ENCODE results near the gene SHANK1. TPM values are rescaled to one million over a fixed set of nuclear protein-coding genes. Genes with fewer than 3 reads are reported as not detected.
A peak's percentile ranks its signal among the peaks of the same experiment; 100 is the strongest.
"Not testable (repeated sequence)": the region's sequence is repeated elsewhere in the genome, so short reads cannot be mapped to it uniquely, and the experiment has no call there.

Gene SHANK1
- total RNA-seq, 1 donor from 2014 or later = 18.3 TPM

GRCh38 chr19:50646074-50646807, 73.4 kb downstream of the SHANK1 start:
- no peak for FAIRE-seq
- no peak for DNase-seq (ENCODE audit: low spot score in 2 of 2)

DNA sequence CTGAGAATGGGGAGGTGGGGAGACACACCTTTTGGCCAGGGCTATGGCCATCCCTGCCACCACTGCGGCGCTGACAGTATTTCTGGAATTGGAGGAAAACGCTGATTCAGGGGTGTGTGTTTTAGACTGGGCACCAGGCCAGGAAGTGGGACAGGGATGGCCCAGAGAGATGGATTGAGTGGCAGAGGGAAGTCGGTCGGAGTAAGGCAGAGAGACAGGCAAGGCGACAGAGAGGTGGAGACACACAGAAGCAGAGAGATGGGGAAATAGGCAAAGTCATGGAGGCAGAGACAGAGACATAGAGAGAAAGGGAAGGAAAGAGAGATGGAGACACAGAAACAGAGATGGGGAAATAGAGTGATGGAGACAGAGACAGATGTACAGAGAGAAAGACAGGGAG, 74.5 kb downstream of the SHANK1 start:
- no peak for FAIRE-seq

GRCh38 chr19:50644315-50644915, 75.2 kb downstream of the SHANK1 start:
- DNase-seq (ENCODE audit: low spot score in 2 of 2) = no peak
- no peak for FAIRE-seq

More for the DNA sequence above, 74.5 kb downstream of the SHANK1 start:
- DNase-seq (ENCODE audit: low spot score in 2 of 2) = no peak

DNA sequence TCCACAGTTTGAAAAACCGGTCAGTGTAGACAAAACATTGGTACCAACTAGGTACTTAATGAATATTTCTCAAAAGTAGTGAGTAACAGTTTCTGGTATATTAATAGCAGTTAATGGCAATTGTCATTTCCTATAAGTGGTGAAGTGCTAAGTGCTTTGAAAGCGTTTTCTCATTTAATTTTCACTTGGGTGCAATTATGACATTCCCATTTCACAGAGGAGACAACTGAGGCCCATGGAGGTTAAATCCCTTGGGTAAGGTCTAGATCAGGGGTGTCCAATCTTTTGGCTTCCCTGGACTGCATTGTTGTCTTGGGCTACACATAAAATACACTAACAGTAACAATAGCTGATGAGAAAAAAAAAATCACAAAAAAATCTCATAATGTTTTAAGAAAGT, 79.2 kb downstream of the SHANK1 start:
- FAIRE-seq (no peak), DNase-seq (ENCODE audit: low spot score in 2 of 2) (no peak)

- DNase-seq (ENCODE audit: low spot score in 2 of 2) = peak; percentile 91 to 92
- no peak for FAIRE-seq
Measured at GRCh38 chr19:50639121-50640112, 80.2 kb downstream of the SHANK1 start, which contains the start of gene SYT3. Gene SYT3 (minus strand): TSS chr19:50639881. CDS start chr19:50637411, 2,470 bp downstream.

DNA sequence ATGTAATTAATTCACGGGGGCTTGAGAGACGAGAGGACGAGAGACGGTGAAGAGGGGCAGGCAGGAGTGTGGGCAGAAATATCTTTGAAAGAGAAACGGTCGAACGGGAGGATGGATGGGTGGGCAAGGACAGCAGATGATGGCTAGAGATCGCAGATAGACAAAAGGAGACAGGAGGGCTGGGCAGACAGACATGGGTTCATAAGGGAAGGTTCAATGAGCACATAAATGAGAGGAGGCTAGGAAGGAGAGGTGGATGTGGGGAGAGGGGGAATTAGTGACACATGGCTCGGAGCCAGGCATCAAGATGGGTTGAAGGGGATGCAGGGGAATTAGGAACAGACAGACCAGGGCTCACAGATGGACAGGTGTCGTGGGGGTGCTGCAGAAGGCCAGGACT, 81.0 kb downstream of the SHANK1 start:
- no peak for DNase-seq (ENCODE audit: low spot score in 2 of 2)
- FAIRE-seq = no peak

GRCh38 chr19:50636317-50637085, 83.1 kb downstream of the SHANK1 start:
- no peak for DNase-seq (ENCODE audit: low spot score in 2 of 2)
- no peak for FAIRE-seq

- FAIRE-seq (no peak), DNase-seq (ENCODE audit: low spot score in 2 of 2) (no peak)
Measured at GRCh38 chr19:50633973-50634372, 85.6 kb downstream of the SHANK1 start.

GRCh38 chr19:50633359-50633758, 86.2 kb downstream of the SHANK1 start:
- DNase-seq (ENCODE audit: low spot score in 2 of 2) (no peak), FAIRE-seq (no peak)

DNA sequence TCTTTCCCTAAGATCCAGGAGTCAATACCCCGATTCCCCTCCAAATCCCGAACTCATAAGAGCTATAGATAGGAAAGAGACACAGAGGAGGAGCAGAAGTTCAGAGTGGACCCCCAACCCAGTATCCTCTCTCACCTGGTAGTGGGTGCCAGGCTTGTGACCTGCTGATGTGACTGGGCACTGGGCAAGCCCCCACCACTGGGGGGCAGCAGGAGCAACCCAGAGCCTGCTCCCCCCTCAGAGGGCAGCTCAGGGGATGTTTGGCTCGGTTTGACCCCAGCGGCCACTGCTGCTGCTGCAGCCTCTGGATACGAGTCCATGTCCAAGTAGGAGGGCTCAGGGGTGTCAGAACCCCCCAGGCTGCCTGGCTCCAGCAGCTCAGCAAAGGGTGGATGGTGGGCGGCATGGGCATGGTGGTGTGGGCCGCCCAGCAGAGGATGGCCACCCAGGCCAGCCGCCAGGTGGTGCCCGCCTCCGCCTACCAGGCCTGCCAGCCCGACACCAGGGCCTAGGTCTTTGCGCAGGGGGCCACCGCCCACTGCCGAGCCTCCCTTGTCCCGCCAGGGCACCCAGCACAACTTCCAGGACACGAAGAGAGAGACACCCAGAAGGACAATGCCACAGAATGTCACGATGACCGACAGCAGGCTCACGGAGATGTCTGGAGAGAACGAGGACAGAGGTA, 87.3 kb downstream of the SHANK1 start:
- no peak for FAIRE-seq
- DNase-seq (ENCODE audit: low spot score in 2 of 2) = no peak

DNA sequence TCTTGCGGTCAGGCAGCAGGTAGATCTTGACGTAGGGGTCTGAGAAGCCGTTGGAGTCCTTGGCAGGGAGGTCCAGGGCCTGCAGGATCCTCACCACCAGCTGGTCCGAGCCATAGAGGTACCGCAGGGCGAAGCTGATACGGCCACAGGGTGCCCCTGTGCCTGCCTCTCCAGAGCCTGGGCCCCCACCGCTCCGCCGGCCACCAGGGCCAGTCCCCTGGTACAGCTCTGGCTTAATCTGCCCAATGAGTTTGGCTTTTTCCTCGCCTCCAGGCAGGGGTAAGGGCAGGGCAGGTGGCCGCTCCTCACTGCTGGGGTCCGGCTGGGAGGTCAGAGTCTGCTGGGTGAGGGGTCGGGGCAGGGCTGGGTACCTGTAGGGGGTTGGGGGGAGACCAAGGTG, 89.8 kb downstream of the SHANK1 start:
- FAIRE-seq (no peak), DNase-seq (ENCODE audit: low spot score in 2 of 2) (no peak)

- FAIRE-seq (no peak), DNase-seq (ENCODE audit: low spot score in 2 of 2) (no peak)
Measured at GRCh38 chr19:50629194-50629593, 90.4 kb downstream of the SHANK1 start.

DNA sequence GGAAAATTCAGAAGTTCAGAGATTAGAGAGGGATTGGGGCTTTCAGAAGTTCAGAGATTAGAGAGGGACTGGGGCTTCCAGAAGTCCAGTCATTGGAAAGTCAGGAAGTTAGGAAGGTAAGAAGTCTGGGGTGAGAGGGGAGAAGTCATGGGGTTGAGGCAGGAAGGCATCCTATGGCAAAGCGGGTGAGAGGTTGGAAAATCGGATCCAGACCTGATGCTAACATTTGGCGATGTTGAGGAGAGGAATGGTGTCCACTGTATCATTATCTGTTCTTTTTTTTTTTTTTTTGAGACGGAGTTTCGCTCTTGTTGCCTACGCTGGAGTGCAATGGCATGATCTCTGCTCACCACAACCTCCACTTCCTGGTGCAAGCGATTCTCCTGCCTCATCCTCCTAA, 91.1 kb downstream of the SHANK1 start:
- DNase-seq (ENCODE audit: low spot score in 2 of 2) (no peak), FAIRE-seq (no peak)

DNA sequence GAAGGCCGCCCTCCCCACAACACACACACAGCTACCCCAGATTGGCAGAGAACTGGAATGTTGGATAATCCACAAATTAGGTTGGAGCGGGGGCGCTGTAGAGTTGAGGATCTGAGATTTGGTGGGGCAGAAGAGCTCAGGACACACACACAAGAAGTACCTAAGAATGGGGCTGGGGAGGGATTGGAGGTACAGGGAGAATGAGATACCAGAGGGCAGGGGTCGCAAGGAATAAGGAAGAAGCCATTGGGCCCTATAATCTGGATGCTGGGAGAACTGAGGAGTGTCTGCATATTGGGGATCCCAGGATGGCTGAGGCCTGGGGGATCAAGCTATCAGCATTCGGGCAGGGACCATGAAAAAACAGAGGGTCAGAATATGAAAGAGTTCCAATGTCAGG, 91.5 kb downstream of the SHANK1 start:
- FAIRE-seq = no peak
- DNase-seq (ENCODE audit: low spot score in 2 of 2) = no peak

DNA sequence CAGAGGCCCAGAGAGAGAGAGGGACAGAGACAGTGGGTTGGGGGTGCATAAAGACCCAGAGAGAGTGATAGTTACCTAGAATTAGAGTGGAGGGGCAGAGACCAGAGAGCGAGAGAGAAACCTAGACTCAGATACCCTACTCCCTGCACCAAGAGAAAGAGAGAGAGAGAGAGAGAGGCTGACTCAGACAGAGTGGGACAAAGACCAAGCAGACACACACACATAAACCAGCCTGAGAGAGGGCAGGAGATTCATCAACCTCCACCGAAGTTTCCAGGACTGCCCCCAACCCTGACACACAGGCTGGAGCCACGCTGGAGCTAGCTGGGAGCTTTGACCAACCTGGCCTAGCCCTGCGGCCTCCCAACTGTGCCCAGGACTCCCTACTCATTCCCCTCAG, 92.8 kb downstream of the SHANK1 start:
- no peak for FAIRE-seq
- DNase-seq (ENCODE audit: low spot score in 2 of 2) = no peak

DNA sequence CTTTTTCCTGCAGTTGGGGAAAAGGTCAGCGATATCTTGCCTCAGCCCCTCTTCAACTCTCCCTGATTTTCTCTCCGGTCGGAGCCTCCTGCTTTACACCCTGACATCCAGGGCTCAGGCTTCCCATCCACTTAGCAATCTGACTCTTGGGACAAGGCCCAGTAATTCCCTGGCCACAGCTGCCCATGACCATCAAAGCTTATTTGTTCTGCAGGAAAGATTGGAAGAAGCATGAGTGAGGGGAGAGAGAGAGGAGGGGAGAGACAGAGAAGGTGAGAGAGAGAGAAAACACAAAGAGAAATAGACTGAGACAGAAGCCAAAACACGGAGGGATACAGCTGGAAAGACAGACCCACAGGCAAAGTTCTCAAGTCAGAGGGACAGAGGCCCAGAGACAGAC, 93.6 kb downstream of the SHANK1 start:
- FAIRE-seq (no peak), DNase-seq (ENCODE audit: low spot score in 2 of 2) (no peak)

- FAIRE-seq = no peak
- no peak for DNase-seq (ENCODE audit: low spot score in 2 of 2)
Measured at GRCh38 chr19:50624949-50625600, 94.5 kb downstream of the SHANK1 start.

GRCh38 chr19:50620394-50620906, 99.2 kb downstream of the SHANK1 start:
- not testable (repeated sequence) for FAIRE-seq; DNase-seq (ENCODE audit: low spot score in 2 of 2)

- FAIRE-seq; DNase-seq (ENCODE audit: low spot score in 2 of 2): not testable (repeated sequence)
Measured at GRCh38 chr19:50619184-50619583, 100.4 kb downstream of the SHANK1 start.
